Fibroblast of the aortic adventitia (primary cell): ENCODE measurements around the gene PCED1A. TPM values are rescaled to one million over a fixed set of nuclear protein-coding genes. Genes with fewer than 3 reads are reported as not detected.
"Not testable (repeated sequence)": the region's sequence is repeated elsewhere in the genome, so short reads cannot be mapped to it uniquely, and the experiment has no call there.

ENCODE experiments used
- DNase-seq: peaks from one replicate; pipeline ENCODE4 v3.0.0-alpha.2; 2010; ENCODE audit warnings: low read depth
- H3K4me3 ChIP-seq: 2 replicates; pipeline ENCODE4 v1.5.1; 2011; ENCODE audit warnings: low read depth, mild to moderate bottlenecking, control low read depth, low read length, moderate library complexity
- total RNA-seq: library from RNA; depleted of rRNA; stranded (reverse); fragments of >200 nt; gene quantifications from 2 replicates; pipeline ENCODE4 v1.2.3, GENCODE V29; 2012; ENCODE audit warnings: low replicate concordance
- TF ChIP-seq, protein P1 (sequence below): IDR thresholded peaks from 2 replicates; pipeline ENCODE4 v1.5.1; 2011; ENCODE audit warnings: mild to moderate bottlenecking, low read length, control low read depth, inconsistent platforms; ENCODE audit not compliant: insufficient read depth

Gene PCED1A
- total RNA-seq, 1 donor = 21.1 TPM

- TF ChIP-seq, protein P1, sequence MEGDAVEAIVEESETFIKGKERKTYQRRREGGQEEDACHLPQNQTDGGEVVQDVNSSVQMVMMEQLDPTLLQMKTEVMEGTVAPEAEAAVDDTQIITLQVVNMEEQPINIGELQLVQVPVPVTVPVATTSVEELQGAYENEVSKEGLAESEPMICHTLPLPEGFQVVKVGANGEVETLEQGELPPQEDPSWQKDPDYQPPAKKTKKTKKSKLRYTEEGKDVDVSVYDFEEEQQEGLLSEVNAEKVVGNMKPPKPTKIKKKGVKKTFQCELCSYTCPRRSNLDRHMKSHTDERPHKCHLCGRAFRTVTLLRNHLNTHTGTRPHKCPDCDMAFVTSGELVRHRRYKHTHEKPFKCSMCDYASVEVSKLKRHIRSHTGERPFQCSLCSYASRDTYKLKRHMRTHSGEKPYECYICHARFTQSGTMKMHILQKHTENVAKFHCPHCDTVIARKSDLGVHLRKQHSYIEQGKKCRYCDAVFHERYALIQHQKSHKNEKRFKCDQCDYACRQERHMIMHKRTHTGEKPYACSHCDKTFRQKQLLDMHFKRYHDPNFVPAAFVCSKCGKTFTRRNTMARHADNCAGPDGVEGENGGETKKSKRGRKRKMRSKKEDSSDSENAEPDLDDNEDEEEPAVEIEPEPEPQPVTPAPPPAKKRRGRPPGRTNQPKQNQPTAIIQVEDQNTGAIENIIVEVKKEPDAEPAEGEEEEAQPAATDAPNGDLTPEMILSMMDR = no peak
- H3K4me3 ChIP-seq = no peak within 1 kb of the TSS
- DNase-seq = no peak
Measured at GRCh38 chr20:2816030-2816582, 24.3 kb downstream of the PCED1A start, which contains the start of gene TMEM239. Gene TMEM239, plus strand, starts transcription at chr20:2816364. Its CDS starts 191 bp downstream, at chr20:2816555.

- TF ChIP-seq, protein P1 = no peak
- no peak for DNase-seq
- no peak overlapping the region for H3K4me3 ChIP-seq
Measured at GRCh38 chr20:2815242-2815900, 25.1 kb downstream of the PCED1A start.

- peak; percentile 99 for DNase-seq
- TF ChIP-seq, protein P1 = no peak
Measured at GRCh38 chr20:2814587-2815051, 25.8 kb downstream of the PCED1A start, which contains the start of gene C20orf141. Gene C20orf141, plus strand, starts transcription at chr20:2814987. Its CDS starts 198 bp downstream, at chr20:2815185.

DNA sequence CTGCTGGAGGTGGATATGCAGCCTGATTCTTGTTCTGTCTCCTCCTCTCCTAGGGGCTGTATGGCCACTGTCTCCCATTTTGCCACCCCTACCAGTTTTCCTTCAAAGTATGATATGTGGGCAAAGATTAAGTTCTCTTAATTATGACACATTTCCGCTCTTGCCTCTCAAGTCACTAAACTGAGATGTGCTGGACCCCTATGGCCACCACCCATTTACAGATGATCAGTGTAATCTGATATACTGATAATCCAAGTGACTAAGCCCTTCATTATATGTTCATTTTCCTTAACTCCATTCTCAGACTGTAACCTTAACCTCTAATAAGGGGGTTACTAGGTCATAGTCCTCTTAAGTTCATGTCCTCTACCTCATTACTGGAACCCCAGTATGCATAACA is 26.4 kb downstream of the PCED1A start:
- TF ChIP-seq, protein P1 = no peak
- H3K4me3 ChIP-seq = no peak overlapping the region
- DNase-seq = no peak

More at GRCh38 chr20:2814587-2815051, 25.8 kb downstream of the PCED1A start, which contains the start of gene C20orf141:
- no peak within 1 kb of the TSS for H3K4me3 ChIP-seq

DNA sequence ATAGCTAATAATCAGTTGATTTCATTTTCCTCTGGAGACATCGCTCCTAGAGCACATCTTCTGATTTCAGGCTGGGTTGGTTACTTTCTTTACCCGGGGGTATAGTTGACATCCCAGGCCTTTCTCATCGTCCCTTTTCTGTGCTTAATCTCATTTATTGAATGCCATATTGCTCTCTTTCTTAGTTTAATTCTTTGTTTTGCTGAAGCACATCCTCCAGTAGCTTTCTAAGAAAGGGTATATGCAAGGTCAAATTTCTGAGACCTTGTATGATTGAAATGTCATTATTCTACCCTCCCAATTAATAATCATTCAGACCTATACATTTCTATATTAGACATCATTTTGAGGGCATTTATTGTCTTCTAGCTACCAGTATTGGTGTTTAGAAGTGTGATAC is 28.3 kb downstream of the PCED1A start:
- no peak overlapping the region for H3K4me3 ChIP-seq
- no peak for DNase-seq
- TF ChIP-seq, protein P1 = no peak

DNA sequence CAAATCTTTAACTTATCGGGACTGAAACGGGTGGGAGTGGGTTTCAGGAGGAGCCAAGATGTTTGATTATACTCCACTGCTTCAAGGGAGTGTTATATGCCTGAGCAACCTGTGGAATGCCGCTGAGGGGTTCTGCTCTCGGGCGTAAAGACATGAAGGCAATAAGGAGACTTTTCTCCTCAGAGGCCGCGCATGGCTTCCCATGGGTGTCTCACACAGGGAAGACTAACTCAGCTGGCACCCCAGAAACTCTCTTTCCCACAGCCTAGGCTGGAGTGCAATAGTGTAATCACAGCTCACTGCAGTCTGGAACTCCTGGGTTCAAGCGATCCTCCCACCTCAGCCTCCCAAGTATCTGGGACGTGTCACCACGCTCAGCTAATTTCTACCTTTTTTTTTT is 30.8 kb downstream of the PCED1A start:
- no peak for DNase-seq
- TF ChIP-seq, protein P1 = no peak
- no peak overlapping the region for H3K4me3 ChIP-seq

GRCh38 chr20:2807929-2808328 is 32.5 kb downstream of the PCED1A start:
- not testable (repeated sequence) for H3K4me3 ChIP-seq, DNase-seq
